Smooth muscle cell (in vitro differentiated cells): ENCODE measurements around the gene BLTP3B. TPM values are rescaled to one million over a fixed set of nuclear protein-coding genes. Genes with fewer than 3 reads are reported as not detected.
"Not testable (repeated sequence)": the region's sequence is repeated elsewhere in the genome, so short reads cannot be mapped to it uniquely, and the experiment has no call there.

Experiments
- DNase-seq: peaks from one replicate; lab custom pipeline; 2025; ENCODE audit not compliant: unreplicated experiment; lab: John Stamatoyannopoulos, UW
- H2AFZ ChIP-seq: fragments of 200-600 bp; sonication (generic); 2 replicates; pipeline ENCODE4 v1.6.0; 2016; ENCODE audit warnings: antibody characterized with exemption, low read depth, mild to moderate bottlenecking
- H3F3A ChIP-seq: fragments of 200-600 bp; sonication (generic); 2 replicates; pipeline ENCODE4 v1.6.0; 2017; ENCODE audit warnings: antibody characterized with exemption, low read depth
- H3K27ac ChIP-seq: fragments of 200-600 bp; sonication (generic); 2 replicates; pipeline ENCODE4 v1.5.1; 2016; ENCODE audit warnings: low read depth, mild to moderate bottlenecking
- H3K27me3 ChIP-seq: fragments of 200-600 bp; sonication (generic); 2 replicates; pipeline ENCODE4 v1.6.1; 2016; ENCODE audit warnings: low read depth, mild to moderate bottlenecking
- H3K36me3 ChIP-seq: fragments of 200-600 bp; sonication (generic); 2 replicates; pipeline ENCODE4 v1.5.1; 2016; ENCODE audit warnings: low read depth
- H3K4me1 ChIP-seq: fragments of 200-600 bp; sonication (generic); 2 replicates; pipeline ENCODE4 v1.5.1; 2016; ENCODE audit warnings: low read depth
- H3K4me2 ChIP-seq: fragments of 200-600 bp; sonication (generic); 2 replicates; pipeline ENCODE4 v1.6.0; 2016; ENCODE audit warnings: mild to moderate bottlenecking
- H3K4me3 ChIP-seq: fragments of 200-600 bp; sonication (generic); 2 replicates; pipeline ENCODE4 v1.5.1; 2016; ENCODE audit warnings: mild to moderate bottlenecking
- H3K79me2 ChIP-seq: fragments of 200-600 bp; sonication (generic); 2 replicates; pipeline ENCODE4 v1.6.0; 2016; ENCODE audit warnings: low read depth, mild to moderate bottlenecking
- H3K9ac ChIP-seq: fragments of 200-600 bp; sonication (generic); 2 replicates; pipeline ENCODE4 v1.6.0; 2016; ENCODE audit warnings: low read depth
- H3K9me3 ChIP-seq: fragments of 200-600 bp; sonication (generic); replicated peaks from 2 replicates; pipeline ENCODE4 v1.5.1; 2016; ENCODE audit warnings: low read depth
- H4K20me1 ChIP-seq: fragments of 200-600 bp; sonication (generic); 2 replicates; pipeline ENCODE4 v1.6.0; 2016; ENCODE audit warnings: low read depth
- CTCF ChIP-seq: fragments of 200-600 bp; sonication (generic); IDR thresholded peaks from 2 replicates; pipeline ENCODE4 v1.5.1; 2017; ENCODE audit warnings: borderline replicate concordance, mild to moderate bottlenecking, antibody characterized with exemption; ENCODE audit not compliant: insufficient read depth, poor library complexity, severe bottlenecking
- WGBS: methylation state at CpG from one replicate; pipeline ENCODE4 v1.1.7; 2016; ENCODE audit warnings: low lambda C conversion rate; 5-methylcytosine and 5-hydroxymethylcytosine counted together
- polyA plus RNA-seq: library from polyadenylated mRNA; unstranded; fragments of >200 nt; fragmentation: Nextera tagmentation; extraction: Ambion mirVana; gene quantifications from 2 replicates; pipeline ENCODE4 v1.2.1, GENCODE V29; 2016
- total RNA-seq: library from RNA; depleted of rRNA; stranded (reverse); fragments of >200 nt; gene quantifications from 2 replicates; pipeline ENCODE4 v1.2.3, GENCODE V29; 2014

The BLTP3B gene
- total and polyA plus RNA-seq, 2 experiments from 2014 or later = 8.5 to 34.0 TPM

GRCh38 chr12:100184549-100185145, 42.0 kb upstream of the BLTP3B start:
- WGBS = 94% methylated on average over 8 of the region's 8 CpGs
- Histone ChIP-seq H3K27me3 (no peaks in the 10 kb centered on the region), H3K9me3 (no peaks in the 10 kb centered on the region), H3K4me1 (no peaks in the 10 kb centered on the region), H3K4me2 (no peak overlapping the region), H3K27ac (no peak overlapping the region), H3F3A (no peaks in the 10 kb centered on the region), H3K9ac (no peak overlapping the region), H3K79me2 (no peaks in the 10 kb centered on the region), H4K20me1 (no peaks in the 10 kb centered on the region), H3K4me3 (no peak overlapping the region), H2AFZ (no peak overlapping the region), H3K36me3 (no peaks in the 10 kb centered on the region)
- TF ChIP-seq CTCF = no peak
- no peak for DNase-seq

- Histone ChIP-seq H3K27ac (no peak overlapping the region), H3K79me2 (no peaks in the 10 kb centered on the region), H3K9me3 (no peaks in the 10 kb centered on the region), H3K27me3 (no peaks in the 10 kb centered on the region), H3K4me1 (no peaks in the 10 kb centered on the region), H3F3A (no peaks in the 10 kb centered on the region), H3K4me3 (no peak overlapping the region), H3K36me3 (no peaks in the 10 kb centered on the region), H3K9ac (no peak overlapping the region), H2AFZ (no peak overlapping the region), H4K20me1 (no peaks in the 10 kb centered on the region), H3K4me2 (no peak overlapping the region)
- WGBS = 71% methylated on average over 2 of the region's 2 CpGs
- DNase-seq = no peak
- no peak for TF ChIP-seq CTCF
Observed at GRCh38 chr12:100179252-100179651, 36.6 kb upstream of the BLTP3B start.

GRCh38 chr12:100176493-100176892, 33.8 kb upstream of the BLTP3B start:
- not testable (repeated sequence) for H3K4me3 ChIP-seq, H3K36me3 ChIP-seq, H3K79me2 ChIP-seq, H3K4me2 ChIP-seq, H3F3A ChIP-seq, H2AFZ ChIP-seq, H4K20me1 ChIP-seq, DNase-seq, H3K4me1 ChIP-seq, H3K9me3 ChIP-seq, H3K27ac ChIP-seq, H3K9ac ChIP-seq, H3K27me3 ChIP-seq
- WGBS = 92% methylated on average over 8 of the region's 8 CpGs

GRCh38 chr12:100174495-100174894, 31.8 kb upstream of the BLTP3B start:
- H3K79me2 ChIP-seq = no peaks in the 10 kb centered on the region
- no peak overlapping the region for H3K27ac ChIP-seq
- H4K20me1 ChIP-seq = no peaks in the 10 kb centered on the region
- H3K4me3 ChIP-seq = no peak overlapping the region
- H3F3A ChIP-seq = no peaks in the 10 kb centered on the region
- H2AFZ ChIP-seq = no peak overlapping the region
- no peak for TF ChIP-seq CTCF
- no peaks in the 10 kb centered on the region for H3K4me1 ChIP-seq
- H3K36me3 ChIP-seq = no peaks in the 10 kb centered on the region
- DNase-seq = no peak
- no peak overlapping the region for H3K4me2 ChIP-seq
- no peaks in the 10 kb centered on the region for H3K27me3 ChIP-seq
- H3K9me3 ChIP-seq = no peaks in the 10 kb centered on the region
- no peak overlapping the region for H3K9ac ChIP-seq
